Hepatocyte (in vitro differentiated cells): ENCODE data around the gene SLC16A3. TPM values are rescaled to one million over a fixed set of nuclear protein-coding genes. Genes with fewer than 3 reads are reported as not detected.
A peak's percentile ranks its signal among the peaks of the same experiment; 100 is the strongest.

Experiments used
- DNase-seq: peaks from one replicate; pipeline ENCODE4 v3.0.0-alpha.2; 2016; ENCODE audit warnings: low spot score
- H2AFZ ChIP-seq: fragments of 200-600 bp; sonication (generic); 2 replicates; pipeline ENCODE4 v1.6.0; 2016; ENCODE audit warnings: antibody characterized with exemption, mild to moderate bottlenecking
- H3K27ac ChIP-seq: fragments of 200-600 bp; sonication (generic); 2 replicates; pipeline ENCODE4 v1.5.1; 2016; ENCODE audit warnings: mild to moderate bottlenecking
- H3K27me3 ChIP-seq: fragments of 200-600 bp; sonication (generic); 2 replicates; pipeline ENCODE4 v1.6.1; 2016
- H3K36me3 ChIP-seq: fragments of 200-600 bp; sonication (generic); replicated peaks from 2 replicates; pipeline ENCODE4 v1.5.1; 2016; ENCODE audit warnings: low read depth; ENCODE audit not compliant: insufficient read depth
- H3K4me1 ChIP-seq: fragments of 200-600 bp; sonication (generic); 2 replicates; pipeline ENCODE4 v1.5.1; 2016; ENCODE audit warnings: mild to moderate bottlenecking, moderate library complexity; ENCODE audit not compliant: insufficient read depth
- H3K4me2 ChIP-seq: fragments of 200-600 bp; sonication (generic); 2 replicates; pipeline ENCODE4 v1.6.0; 2016
- H3K4me3 ChIP-seq: fragments of 200-600 bp; sonication (generic); 2 replicates; pipeline ENCODE4 v1.5.1; 2016; ENCODE audit warnings: mild to moderate bottlenecking
- H3K79me2 ChIP-seq: fragments of 200-600 bp; sonication (generic); 2 replicates; pipeline ENCODE4 v1.6.0; 2017; ENCODE audit warnings: mild to moderate bottlenecking
- H3K9me2 ChIP-seq: fragments of 200-600 bp; sonication (generic); replicated peaks from 2 replicates; pipeline ENCODE4 v1.6.0; 2017; ENCODE audit warnings: mild to moderate bottlenecking; ENCODE audit not compliant: insufficient read depth
- H3K9me3 ChIP-seq: fragments of 200-600 bp; sonication (generic); 2 replicates; pipeline ENCODE4 v1.5.1; 2016; ENCODE audit warnings: low read depth, mild to moderate bottlenecking
- H4K20me1 ChIP-seq: fragments of 200-600 bp; sonication (generic); 2 replicates; pipeline ENCODE4 v1.6.0; 2016; ENCODE audit warnings: mild to moderate bottlenecking; ENCODE audit not compliant: insufficient read depth, poor library complexity, severe bottlenecking
- CTCF ChIP-seq: fragments of 200-600 bp; sonication (generic); IDR thresholded peaks from 2 replicates; pipeline ENCODE4 v1.5.1; 2016; ENCODE audit warnings: antibody characterized with exemption, mild to moderate bottlenecking; ENCODE audit not compliant: poor library complexity
- EZH2 ChIP-seq: fragments of 200-600 bp; sonication (generic); IDR thresholded peaks from 2 replicates; pipeline ENCODE4 v1.6.1; 2016; ENCODE audit warnings: antibody characterized with exemption, mild to moderate bottlenecking, borderline replicate concordance
- EZH2phosphoT487 ChIP-seq: fragments of 200-600 bp; sonication (generic); IDR thresholded peaks from one replicate; pipeline ENCODE4 v1.6.1; 2018; ENCODE audit warnings: antibody characterized with exemption, mild to moderate bottlenecking, low read depth, moderate library complexity; ENCODE audit not compliant: unreplicated experiment, severe bottlenecking
- WGBS: methylation state at CpG from one replicate; pipeline ENCODE4 v1.1.6; 2016; ENCODE audit warnings: low lambda C conversion rate; ENCODE audit errors: missing lambda C conversion rate; 5-methylcytosine and 5-hydroxymethylcytosine counted together
- polyA plus RNA-seq: library from polyadenylated mRNA; unstranded; fragments of >200 nt; fragmentation: Nextera tagmentation; extraction: Ambion mirVana; gene quantifications from 2 replicates; pipeline ENCODE4 v1.2.1, GENCODE V29; 2016
- total RNA-seq: library from RNA; depleted of rRNA; stranded (reverse); fragments of >200 nt; gene quantifications from 2 replicates; pipeline ENCODE4 v1.2.3, GENCODE V29; 2014

The SLC16A3 gene
- total and polyA plus RNA-seq, 2 experiments from 2014 or later, result 125 to 290 TPM

- Histone ChIP-seq H3K36me3 (no peaks in the 10 kb centered on the region), H4K20me1 (peaks cover 41% of the 10 kb centered on the region), H3K27ac (peak within 1 kb of the TSS; percentile 100), H3K79me2 (peaks cover 56% of the 10 kb centered on the region), H3K4me2 (peak within 1 kb of the TSS; percentile 99), H3K4me3 (peak within 1 kb of the TSS; percentile 100), H3K9me3 (no peaks in the 10 kb centered on the region), H3K27me3 (no peaks in the 10 kb centered on the region), H2AFZ (peak within 1 kb of the TSS; percentile 63), H3K4me1 (peaks cover 53% of the 10 kb centered on the region), H3K9me2 (no peaks in the 10 kb centered on the region)
- WGBS, result 16% methylated on average over 22 of the region's 80 CpGs
- DNase-seq, result peak; percentile 97
- TF ChIP-seq EZH2phosphoT487 (no peak), CTCF (no peak), EZH2 (no peak)
Observed at GRCh38 chr17:82273327-82274133, 44.7 kb downstream of the SLC16A3 start, which contains the start of gene CSNK1D. TSS of gene CSNK1D (minus strand) at chr17:82273700. CDS start at chr17:82273381, 319 bp downstream.

GRCh38 chr17:82274134-82275020 lies 45.5 kb downstream of the SLC16A3 start:
- no peaks in the 10 kb centered on the region for H3K36me3 ChIP-seq
- H3K27me3 ChIP-seq, result no peaks in the 10 kb centered on the region
- peaks cover 48% of the 10 kb centered on the region for H3K79me2 ChIP-seq
- peak overlapping the region; percentile 63 for H2AFZ ChIP-seq
- 74% methylated on average over 26 of the region's 27 CpGs for WGBS
- H3K9me2 ChIP-seq, result no peaks in the 10 kb centered on the region
- peaks cover 33% of the 10 kb centered on the region for H4K20me1 ChIP-seq
- no peak overlapping the region for H3K4me3 ChIP-seq
- H3K4me2 ChIP-seq, result peak overlapping the region; percentile 99
- TF ChIP-seq CTCF (no peak), EZH2 (no peak), EZH2phosphoT487 (no peak)
- no peak for DNase-seq
- H3K27ac ChIP-seq, result peak overlapping the region; percentile 100
- H3K9me3 ChIP-seq, result no peaks in the 10 kb centered on the region
- H3K4me1 ChIP-seq, result peaks cover 44% of the 10 kb centered on the region

GRCh38 chr17:82275326-82275725 lies 46.5 kb downstream of the SLC16A3 start:
- Histone ChIP-seq H3K27me3 (no peaks in the 10 kb centered on the region), H3K36me3 (no peaks in the 10 kb centered on the region), H3K4me2 (no peak overlapping the region), H3K79me2 (peaks cover 38% of the 10 kb centered on the region), H3K9me2 (no peaks in the 10 kb centered on the region), H3K9me3 (no peaks in the 10 kb centered on the region), H4K20me1 (peaks cover 24% of the 10 kb centered on the region), H3K4me1 (peaks cover 35% of the 10 kb centered on the region), H3K27ac (no peak overlapping the region), H2AFZ (no peak overlapping the region), H3K4me3 (no peak overlapping the region)
- 96% methylated on average over 14 of the region's 14 CpGs for WGBS
- no peak for TF ChIP-seq CTCF
- TF ChIP-seq EZH2, result no peak
- TF ChIP-seq EZH2phosphoT487, result no peak
- DNase-seq, result no peak
